Epithelial cell of proximal tubule (primary cell): ENCODE results near the gene ZNF783. TPM values are rescaled to one million over a fixed set of nuclear protein-coding genes. Genes with fewer than 3 reads are reported as not detected.

ENCODE experiments used
- DNase-seq: peaks from one replicate; pipeline ENCODE4 v3.0.0-alpha.2; 2011; ENCODE audit warnings: low read depth
- H3K4me3 ChIP-seq: 2 replicates; pipeline ENCODE4 v1.5.1; 2011; ENCODE audit warnings: low read depth, mild to moderate bottlenecking, low read length
- total RNA-seq: library from RNA; depleted of rRNA; stranded (reverse); fragments of >200 nt; gene quantifications from 2 replicates; pipeline ENCODE4 v1.2.3, GENCODE V29; 2015
- TF ChIP-seq, protein P1 (sequence below): conservative IDR thresholded peaks from 2 replicates; pipeline ENCODE4 v1.5.1; 2012; ENCODE audit warnings: low read depth, mild to moderate bottlenecking, low read length

Gene ZNF783
- total RNA-seq, 1 donor from 2014 or later = 5.4 TPM

DNA sequence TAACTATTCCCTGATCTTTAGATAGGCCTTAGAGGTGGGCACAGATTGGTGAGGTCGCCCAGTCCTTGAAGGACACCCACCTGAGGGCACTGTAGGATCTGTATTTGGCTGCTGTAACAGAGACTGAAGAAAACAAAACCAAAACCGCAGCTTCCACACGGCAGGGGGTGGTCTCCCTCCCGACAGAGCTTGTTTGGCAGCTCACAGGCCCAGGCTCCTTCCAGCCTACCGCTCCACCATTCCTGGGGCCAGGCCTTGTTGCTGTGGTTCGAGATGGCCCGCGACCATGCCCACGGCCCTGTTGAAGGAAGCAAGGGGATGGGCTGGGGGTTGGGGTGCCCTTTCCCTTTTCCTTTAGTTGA, 30.4 kb downstream of the ZNF783 start:
- TF ChIP-seq, protein P1, sequence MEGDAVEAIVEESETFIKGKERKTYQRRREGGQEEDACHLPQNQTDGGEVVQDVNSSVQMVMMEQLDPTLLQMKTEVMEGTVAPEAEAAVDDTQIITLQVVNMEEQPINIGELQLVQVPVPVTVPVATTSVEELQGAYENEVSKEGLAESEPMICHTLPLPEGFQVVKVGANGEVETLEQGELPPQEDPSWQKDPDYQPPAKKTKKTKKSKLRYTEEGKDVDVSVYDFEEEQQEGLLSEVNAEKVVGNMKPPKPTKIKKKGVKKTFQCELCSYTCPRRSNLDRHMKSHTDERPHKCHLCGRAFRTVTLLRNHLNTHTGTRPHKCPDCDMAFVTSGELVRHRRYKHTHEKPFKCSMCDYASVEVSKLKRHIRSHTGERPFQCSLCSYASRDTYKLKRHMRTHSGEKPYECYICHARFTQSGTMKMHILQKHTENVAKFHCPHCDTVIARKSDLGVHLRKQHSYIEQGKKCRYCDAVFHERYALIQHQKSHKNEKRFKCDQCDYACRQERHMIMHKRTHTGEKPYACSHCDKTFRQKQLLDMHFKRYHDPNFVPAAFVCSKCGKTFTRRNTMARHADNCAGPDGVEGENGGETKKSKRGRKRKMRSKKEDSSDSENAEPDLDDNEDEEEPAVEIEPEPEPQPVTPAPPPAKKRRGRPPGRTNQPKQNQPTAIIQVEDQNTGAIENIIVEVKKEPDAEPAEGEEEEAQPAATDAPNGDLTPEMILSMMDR = no peak
- H3K4me3 ChIP-seq = no peak overlapping the region
- DNase-seq = no peak

- no peak for DNase-seq
- TF ChIP-seq, protein P1 = no peak
- H3K4me3 ChIP-seq = no peak overlapping the region
Observed at GRCh38 chr7:149293338-149293737, 31.3 kb downstream of the ZNF783 start.

DNA sequence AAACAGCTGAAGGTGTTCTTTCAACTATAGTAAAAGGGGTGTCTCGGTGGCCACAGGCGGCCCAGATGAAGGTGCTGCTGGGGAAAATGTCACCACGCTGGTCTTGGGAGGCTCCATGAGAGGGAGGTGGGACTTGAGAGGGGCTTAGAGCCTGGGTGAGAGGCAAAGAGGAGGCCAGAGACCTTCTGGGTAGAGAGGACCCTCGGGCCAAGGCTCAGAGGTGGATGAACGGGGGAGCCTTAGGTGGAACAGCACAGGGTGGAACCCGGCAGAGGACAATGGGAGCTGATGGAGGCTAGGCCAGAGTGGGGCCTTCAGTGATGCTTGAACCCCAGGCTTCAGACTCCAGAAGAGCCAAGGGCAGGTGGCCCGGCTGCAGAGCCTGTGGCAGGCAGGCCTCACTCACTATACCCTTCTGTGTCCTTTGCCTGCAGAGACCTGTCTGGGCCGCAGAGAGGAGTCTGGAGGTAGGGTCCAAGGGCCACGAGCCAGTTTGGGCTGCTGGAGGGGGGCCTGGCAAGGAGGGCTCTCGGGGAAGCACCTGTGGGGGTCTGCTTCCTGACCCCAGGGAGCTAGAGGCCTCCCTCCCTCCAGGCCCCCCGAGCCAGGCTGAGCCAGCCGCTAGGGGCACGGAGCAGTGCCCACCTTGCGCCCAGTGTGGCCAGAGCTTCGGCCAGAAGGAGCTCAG, 32.1 kb downstream of the ZNF783 start:
- no peak overlapping the region for H3K4me3 ChIP-seq
- DNase-seq = no peak
- TF ChIP-seq, protein P1 = no peak

GRCh38 chr7:149294634-149295480, 32.9 kb downstream of the ZNF783 start:
- H3K4me3 ChIP-seq = no peak overlapping the region
- TF ChIP-seq, protein P1 = no peak
- no peak for DNase-seq

GRCh38 chr7:149295481-149295850, 33.5 kb downstream of the ZNF783 start:
- no peak overlapping the region for H3K4me3 ChIP-seq
- TF ChIP-seq, protein P1 = no peak
- no peak for DNase-seq

GRCh38 chr7:149296368-149296767, 34.4 kb downstream of the ZNF783 start:
- no peak overlapping the region for H3K4me3 ChIP-seq
- DNase-seq = no peak
- TF ChIP-seq, protein P1 = no peak
